ENCODE data around the gene GPC5. TPM values are rescaled to one million over a fixed set of nuclear protein-coding genes. Genes with fewer than 3 reads are reported as not detected.
"Not testable (repeated sequence)": the region's sequence is repeated elsewhere in the genome, so short reads cannot be mapped to it uniquely, and the experiment has no call there.

The GPC5 gene
- total RNA-seq, 8 experiments from 2014 or later, result 0.10 to 4.1 (median 2.3) TPM; not detected in 2

DNA sequence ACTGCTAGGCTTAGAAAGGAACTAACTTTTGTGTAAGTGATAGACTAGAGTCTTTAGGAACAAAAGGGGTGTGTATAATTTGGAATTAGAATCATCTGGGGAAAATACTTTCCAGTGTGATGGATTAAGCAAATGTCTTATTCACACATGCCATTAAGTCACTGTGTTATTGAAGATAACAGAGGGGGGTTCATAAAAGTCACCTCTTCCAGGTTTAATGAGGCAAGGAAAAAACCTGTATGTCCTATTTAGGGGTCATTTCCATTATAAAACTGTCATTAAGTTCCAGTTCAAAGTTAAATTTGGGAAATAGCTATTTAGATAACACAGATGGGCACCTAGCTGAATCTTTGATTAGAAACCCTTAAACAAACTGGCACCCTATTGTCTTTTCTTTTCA is 1323.2 kb downstream of the GPC5 start:
- Histone ChIP-seq H3K4me1 (replicated peaks in 1 of 2) (no peaks in the 10 kb centered on the region), H3K27ac (no peak overlapping the region), H3K4me3 (no peak overlapping the region)
- ATAC-seq (replicated peaks in 6 of 8), result no peak
- in situ Hi-C loops (cut with MboI; ENCODE audit: low pct_unique_long_range_greater_than_20kb in 2 of 9, low sequenced_read_pairs in 9 of 9, unreplicated experiment in 9 of 9), result no loop called here

DNA sequence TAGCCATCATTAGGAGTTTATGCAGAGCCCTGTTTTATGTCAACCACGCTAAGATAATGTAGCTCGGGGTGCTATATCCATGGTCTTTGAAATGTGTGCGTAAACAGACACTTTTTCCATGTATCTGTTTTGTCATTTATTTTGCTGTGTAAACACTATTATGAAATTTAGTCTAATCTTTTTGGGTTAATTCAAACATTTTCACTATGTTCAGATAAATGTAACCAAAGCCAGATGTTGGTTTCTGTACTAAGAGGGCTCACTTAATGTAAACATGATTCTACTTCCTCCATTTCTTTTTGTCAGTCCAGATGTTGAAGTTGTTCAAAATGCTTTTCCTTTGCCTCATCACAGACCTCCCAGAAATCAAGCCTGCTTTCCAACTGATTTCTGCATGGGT is 1328.7 kb downstream of the GPC5 start:
- Histone ChIP-seq H3K27ac (no peak overlapping the region), H3K4me1 (replicated peaks in 1 of 2) (no peaks in the 10 kb centered on the region), H3K4me3 (no peak overlapping the region)
- in situ Hi-C loops (cut with MboI; ENCODE audit: low pct_unique_long_range_greater_than_20kb in 2 of 9, low sequenced_read_pairs in 9 of 9, unreplicated experiment in 9 of 9), result no loop called here
- ATAC-seq (replicated peaks in 6 of 8), result no peak
- 0 to 100% (median 80%) methylated on average over 1 to 3 of the region's 3 CpGs; no CpG with 5 or more reads in 1 of the 10 experiments for WGBS, 10 experiments

DNA sequence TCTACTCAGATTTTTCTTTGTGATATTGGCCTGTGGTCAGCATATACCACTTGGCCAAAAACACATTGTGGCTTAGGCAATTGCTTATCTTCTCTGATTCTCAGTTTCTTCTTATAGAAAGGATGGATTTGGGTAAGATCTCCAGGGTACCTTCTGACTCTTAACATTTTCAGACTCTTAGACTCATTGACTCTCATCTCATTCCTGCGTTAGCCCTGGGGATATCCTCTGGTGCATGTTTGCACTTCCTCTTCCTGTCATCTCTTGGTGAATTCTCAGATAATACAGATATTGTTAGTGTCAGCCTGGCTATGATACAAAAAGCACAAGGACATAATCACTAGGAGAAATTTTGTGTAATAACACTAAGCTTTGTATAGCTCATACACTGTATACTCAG is 1335.6 kb downstream of the GPC5 start:
- H3K4me3 ChIP-seq, result no peak overlapping the region
- 25 to 100% (median 100%) methylated on average over 1 of the region's 1 CpG; no CpG with 5 or more reads in 4 of the 10 experiments for WGBS, 10 experiments
- in situ Hi-C loops (cut with MboI; ENCODE audit: low pct_unique_long_range_greater_than_20kb in 2 of 9, low sequenced_read_pairs in 9 of 9, unreplicated experiment in 9 of 9), result no loop called here
- no peak overlapping the region for H3K27ac ChIP-seq
- no peak for ATAC-seq (replicated peaks in 6 of 8)
- peaks cover under 1% of the 10 kb centered on the region in 2 donors for H3K4me1 ChIP-seq (replicated peaks in 1 of 2)

DNA sequence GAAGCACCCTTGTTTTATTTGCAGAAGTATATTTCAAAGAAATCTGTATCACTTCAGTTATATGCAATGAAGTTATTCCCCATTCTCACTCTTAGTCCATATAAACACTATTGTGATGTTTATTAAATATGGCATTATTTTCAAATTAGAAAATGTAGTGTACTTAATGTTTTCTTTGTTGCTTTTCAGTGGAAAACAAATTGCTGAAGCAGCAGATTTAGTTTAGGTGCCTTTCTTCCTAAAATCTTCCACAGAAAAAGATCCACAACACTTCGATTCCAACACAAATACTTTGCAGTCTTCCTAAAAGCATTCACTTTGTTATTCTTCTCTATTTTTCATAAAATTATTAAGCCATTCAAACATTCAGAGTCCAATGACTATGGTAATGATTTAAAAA is 1336.1 kb downstream of the GPC5 start:
- 0 to 100% (median 60%) methylated on average over 1 of the region's 1 CpG; no CpG with 5 or more reads in 2 of the 10 experiments for WGBS, 10 experiments
- Histone ChIP-seq H3K27ac (no peak overlapping the region), H3K4me1 (replicated peaks in 1 of 2) (peaks cover 5% of the 10 kb centered on the region in 2 donors), H3K4me3 (no peak overlapping the region)
- in situ Hi-C loops (cut with MboI; ENCODE audit: low pct_unique_long_range_greater_than_20kb in 2 of 9, low sequenced_read_pairs in 9 of 9, unreplicated experiment in 9 of 9), result no loop called here
- no peak for ATAC-seq (replicated peaks in 6 of 8)

DNA sequence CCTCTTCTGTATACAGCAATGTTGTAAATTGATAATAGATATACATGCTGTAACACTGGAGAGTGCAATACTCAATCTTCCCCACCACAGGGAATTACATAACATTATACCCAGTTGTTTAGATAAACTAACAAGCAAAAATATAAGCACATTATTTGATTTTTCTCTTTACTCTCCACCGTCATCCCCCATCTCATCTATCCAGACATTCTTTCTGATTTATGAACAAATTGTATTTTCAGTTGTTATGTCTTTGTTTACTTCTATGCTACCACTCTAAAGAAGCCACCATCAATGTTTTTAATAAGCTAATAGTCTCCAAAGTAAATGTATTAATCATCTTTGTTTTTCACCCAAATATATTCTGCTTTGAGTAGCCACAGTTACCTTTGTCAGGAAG is 1337.5 kb downstream of the GPC5 start:
- no peak overlapping the region for H3K4me3 ChIP-seq
- H3K27ac ChIP-seq, result no peak overlapping the region
- ATAC-seq (replicated peaks in 6 of 8), result no peak
- in situ Hi-C loops (cut with MboI; ENCODE audit: low pct_unique_long_range_greater_than_20kb in 2 of 9, low sequenced_read_pairs in 9 of 9, unreplicated experiment in 9 of 9), result no loop called here
- peaks cover 5 to 8% of the 10 kb centered on the region in 2 donors for H3K4me1 ChIP-seq (replicated peaks in 1 of 2)
- 11 to 100% (median 81%) methylated on average over 1 of the region's 1 CpG; no CpG with 5 or more reads in 4 of the 10 experiments for WGBS, 10 experiments

DNA sequence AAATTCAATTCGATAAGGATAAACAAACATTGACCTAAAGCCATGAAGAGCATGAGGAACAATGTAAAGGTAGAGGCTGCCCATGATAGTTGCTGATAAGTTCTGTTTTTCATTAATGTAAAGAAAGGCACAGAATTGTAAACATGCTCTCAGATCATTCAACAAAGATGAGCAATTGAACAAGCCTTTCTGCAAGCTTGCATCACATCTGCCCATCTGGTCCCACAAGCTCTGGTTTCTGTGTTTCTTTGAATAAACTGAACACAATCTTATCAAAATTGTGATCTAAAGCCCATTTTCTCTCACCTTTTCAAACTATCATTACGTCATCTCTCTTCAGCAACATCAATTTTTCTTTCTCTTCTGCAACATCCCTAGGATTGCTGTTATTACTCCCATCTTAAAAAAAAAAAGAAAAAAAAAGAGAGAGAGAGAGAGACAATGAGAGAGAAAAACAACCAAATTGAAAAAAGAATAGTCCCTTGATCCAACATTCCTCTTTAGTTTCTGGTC is 1340.9 kb downstream of the GPC5 start:
- H3K4me1 ChIP-seq (replicated peaks in 1 of 2), result peaks cover 5 to 8% of the 10 kb centered on the region in 2 donors
- 0 to 96% (median 75%) methylated on average over 1 to 2 of the region's 2 CpGs; no CpG with 5 or more reads in 1 of the 10 experiments for WGBS, 10 experiments
- in situ Hi-C loops (cut with MboI; ENCODE audit: low pct_unique_long_range_greater_than_20kb in 2 of 9, low sequenced_read_pairs in 9 of 9, unreplicated experiment in 9 of 9), result no loop called here

DNA sequence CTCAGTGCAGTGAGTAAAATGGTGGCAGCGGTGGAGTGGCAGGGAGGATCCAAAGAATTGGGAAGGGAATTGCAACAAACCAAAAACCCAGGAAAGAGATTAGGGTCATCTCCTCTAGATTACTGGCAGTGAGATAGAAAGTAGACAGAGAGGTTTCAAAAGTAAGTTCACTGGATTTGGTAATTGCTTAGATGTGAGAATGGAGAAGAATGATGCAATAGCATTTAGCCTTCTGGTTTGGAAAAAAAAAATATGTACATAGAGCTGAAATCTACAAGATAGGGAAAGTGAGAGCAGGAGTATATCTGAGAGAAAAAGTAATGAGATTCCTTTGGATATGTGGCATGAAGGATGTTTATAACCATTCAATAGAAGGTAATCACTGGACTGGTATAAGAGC is 1345.6 kb downstream of the GPC5 start:
- H3K27ac ChIP-seq, result no peak overlapping the region
- 0 to 100% (median 70%) methylated on average over 1 of the region's 1 CpG; no CpG with 5 or more reads in 4 of the 10 experiments for WGBS, 10 experiments
- H3K4me3 ChIP-seq, result no peak overlapping the region
- in situ Hi-C loops (cut with MboI; ENCODE audit: low pct_unique_long_range_greater_than_20kb in 2 of 9, low sequenced_read_pairs in 9 of 9, unreplicated experiment in 9 of 9), result no loop called here
- peaks cover 5 to 26% of the 10 kb centered on the region in 2 donors for H3K4me1 ChIP-seq (replicated peaks in 1 of 2)
- no peak for ATAC-seq (replicated peaks in 6 of 8)

More for the DNA sequence above, 1340.9 kb downstream of the GPC5 start:
- Histone ChIP-seq H3K27ac (peak overlapping the region in 1 of 2 donors; percentile 17), H3K4me3 (no peak overlapping the region)
- ATAC-seq (replicated peaks in 6 of 8), result no peak

DNA sequence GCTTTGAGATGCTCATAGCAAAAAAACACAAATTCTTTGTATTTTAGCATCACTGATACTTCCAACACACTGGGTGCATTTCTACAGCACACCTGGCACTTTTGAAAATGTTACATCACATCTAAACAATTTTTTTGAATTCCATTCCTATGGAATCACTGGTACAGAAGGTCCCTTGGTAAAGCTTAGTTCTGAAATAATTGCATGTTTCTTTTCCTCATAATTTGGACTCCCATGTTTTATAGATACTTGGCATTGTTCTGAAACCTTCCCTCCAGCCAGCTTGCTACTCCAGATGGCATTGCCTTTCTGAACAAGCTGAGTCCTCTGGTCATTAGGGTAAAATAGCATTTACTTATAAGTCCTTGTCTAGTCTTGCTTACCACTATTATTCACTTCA is 1346.8 kb downstream of the GPC5 start:
- ATAC-seq (replicated peaks in 6 of 8), result no peak
- Histone ChIP-seq H3K27ac (no peak overlapping the region), H3K4me3 (no peak overlapping the region), H3K4me1 (replicated peaks in 1 of 2) (peaks cover 0 to 25% of the 10 kb centered on the region in 2 donors)
- in situ Hi-C loops (cut with MboI; ENCODE audit: low pct_unique_long_range_greater_than_20kb in 2 of 9, low sequenced_read_pairs in 9 of 9, unreplicated experiment in 9 of 9), result no loop called here

DNA sequence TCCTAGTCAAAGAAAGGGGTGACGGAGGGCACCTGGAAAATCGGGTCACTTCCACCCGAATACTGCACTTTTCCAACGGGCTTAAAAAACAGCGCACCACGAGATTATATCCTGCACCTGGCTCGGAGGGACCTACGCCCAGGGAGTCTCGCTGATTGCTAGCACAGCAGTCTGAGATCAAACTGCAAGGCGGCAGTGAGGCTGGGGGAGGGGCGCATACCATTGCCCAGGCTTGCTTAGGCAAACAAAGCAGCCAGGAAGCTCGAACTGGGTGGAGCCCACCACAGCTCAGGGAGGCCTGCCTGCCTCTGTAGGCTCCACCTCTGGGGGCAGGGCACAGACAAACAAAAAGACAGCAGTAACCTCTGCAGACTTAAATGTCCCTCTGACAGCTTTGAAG is 1354.3 kb downstream of the GPC5 start:
- in situ Hi-C loops (cut with MboI; ENCODE audit: low pct_unique_long_range_greater_than_20kb in 2 of 9, low sequenced_read_pairs in 9 of 9, unreplicated experiment in 9 of 9); ATAC-seq (replicated peaks in 6 of 8): not testable (repeated sequence)
- 20% methylated on average over 1 of the region's 12 CpGs; no CpG with 5 or more reads in 9 of the 10 experiments for WGBS, 10 experiments

DNA sequence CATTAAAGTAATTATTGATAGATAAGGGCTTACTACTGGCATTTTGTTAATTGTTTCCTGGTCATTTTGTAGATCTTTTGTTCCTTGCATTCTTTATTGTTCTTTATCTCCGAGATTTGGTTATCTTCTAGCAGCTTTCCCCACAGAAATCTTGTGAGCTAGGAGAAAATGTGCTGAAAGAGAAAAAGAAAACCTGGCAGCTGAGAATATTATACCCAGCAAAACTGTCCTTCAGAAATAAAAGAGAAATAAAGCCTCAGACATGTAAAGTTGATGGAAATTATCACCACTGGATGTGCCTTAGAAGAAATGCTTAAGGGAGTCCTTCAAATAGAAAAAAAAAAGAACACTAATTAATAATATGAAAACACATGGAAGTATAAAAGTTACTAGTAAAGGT is 1363.3 kb downstream of the GPC5 start:
- Histone ChIP-seq H3K4me3 (no peak overlapping the region), H3K4me1 (replicated peaks in 1 of 2) (peaks cover 0 to 7% of the 10 kb centered on the region in 2 donors), H3K27ac (no peak overlapping the region)
- 0 to 80% (median 21%) methylated on average over 1 of the region's 1 CpG; no CpG with 5 or more reads in 2 of the 10 experiments for WGBS, 10 experiments
- in situ Hi-C loops (cut with MboI; ENCODE audit: low pct_unique_long_range_greater_than_20kb in 2 of 9, low sequenced_read_pairs in 9 of 9, unreplicated experiment in 9 of 9), result no loop called here
- no peak for ATAC-seq (replicated peaks in 6 of 8)

More for the DNA sequence above, 1354.3 kb downstream of the GPC5 start:
- not testable (repeated sequence) for H3K27ac ChIP-seq, H3K4me3 ChIP-seq
- peaks cover 0 to 20% of the 10 kb centered on the region in 2 donors for H3K4me1 ChIP-seq (replicated peaks in 1 of 2)

DNA sequence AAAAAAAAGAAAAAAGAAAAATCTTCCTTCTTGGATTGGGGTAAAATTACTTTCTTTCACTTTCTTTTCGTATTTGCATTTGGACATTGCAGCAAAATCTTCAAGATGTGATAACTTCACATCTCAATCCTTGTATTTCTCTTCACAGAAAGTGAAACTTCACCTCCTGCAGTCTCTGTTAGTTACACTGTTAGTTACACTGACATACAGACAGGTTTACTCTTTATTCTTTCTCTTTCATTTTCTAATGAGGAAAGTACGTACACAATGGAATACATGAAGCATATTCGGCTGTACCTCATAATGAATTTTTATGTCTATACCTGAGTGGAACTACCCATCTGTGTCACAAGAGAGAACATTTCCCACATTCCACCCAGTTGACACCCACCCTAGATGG is 1369.0 kb downstream of the GPC5 start:
- no peak for ATAC-seq (replicated peaks in 6 of 8)
- no peak overlapping the region for H3K27ac ChIP-seq
- peaks cover 8 to 31% of the 10 kb centered on the region in 2 donors for H3K4me1 ChIP-seq (replicated peaks in 1 of 2)
- no peak overlapping the region for H3K4me3 ChIP-seq
- in situ Hi-C loops (cut with MboI; ENCODE audit: low pct_unique_long_range_greater_than_20kb in 2 of 9, low sequenced_read_pairs in 9 of 9, unreplicated experiment in 9 of 9), result no loop called here
- 16 to 100% (median 89%) methylated on average over 1 to 3 of the region's 3 CpGs for WGBS, 10 experiments

DNA sequence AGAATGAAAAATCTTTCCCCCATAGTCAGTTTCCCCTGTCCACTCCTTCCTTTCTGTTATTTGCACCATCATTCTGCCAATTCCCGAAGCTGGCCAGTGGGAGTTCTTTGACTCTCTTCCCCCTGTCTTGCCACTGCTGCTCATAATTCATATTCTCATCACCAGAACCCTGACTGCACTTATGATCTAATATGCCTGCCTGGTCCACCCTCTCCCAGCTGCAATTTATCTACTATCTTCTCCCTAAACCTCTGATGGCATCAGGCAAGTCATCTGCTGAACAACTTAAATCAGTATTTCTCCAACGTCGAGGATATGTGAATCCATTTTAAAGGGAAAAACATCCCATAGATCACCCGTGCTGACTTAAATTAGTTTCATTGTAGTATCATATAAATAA is 1370.2 kb downstream of the GPC5 start:
- peak overlapping the region in 1 of 2 donors; percentile 86 for H3K27ac ChIP-seq
- in situ Hi-C loops (cut with MboI; ENCODE audit: low pct_unique_long_range_greater_than_20kb in 2 of 9, low sequenced_read_pairs in 9 of 9, unreplicated experiment in 9 of 9), result no loop called here
- ATAC-seq (replicated peaks in 6 of 8), result peak in 5 of 8 experiments; percentile 92 to 95 (median 94)
- 5 to 86% (median 55%) methylated on average over 1 to 4 of the region's 4 CpGs for WGBS, 10 experiments
- no peak overlapping the region for H3K4me3 ChIP-seq
- H3K4me1 ChIP-seq (replicated peaks in 1 of 2), result peaks cover 8 to 31% of the 10 kb centered on the region in 2 donors

DNA sequence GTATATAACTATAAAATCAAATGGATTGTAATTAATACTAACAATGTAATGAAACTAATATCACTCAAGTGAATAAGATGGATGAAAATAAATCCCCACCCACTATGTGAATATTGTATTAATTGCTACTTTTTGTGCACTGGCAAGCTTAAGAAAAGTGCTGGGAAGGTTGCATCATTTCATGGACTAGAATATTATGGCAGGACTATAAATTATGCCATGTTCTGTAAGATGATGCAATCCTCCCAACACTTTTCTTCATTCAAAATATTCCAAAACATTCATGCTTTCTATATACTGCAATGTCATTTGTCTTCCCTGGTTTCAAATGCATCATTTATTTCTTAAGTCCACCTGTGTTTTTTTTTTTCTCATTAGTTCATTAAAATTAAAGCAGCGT is 1370.6 kb downstream of the GPC5 start:
- 0 to 100% (median 38%) methylated on average over 1 of the region's 1 CpG; no CpG with 5 or more reads in 3 of the 10 experiments for WGBS, 10 experiments
- in situ Hi-C loops (cut with MboI; ENCODE audit: low pct_unique_long_range_greater_than_20kb in 2 of 9, low sequenced_read_pairs in 9 of 9, unreplicated experiment in 9 of 9), result no loop called here
- peak in 7 of 8 experiments; percentile 37 to 83 (median 76) for ATAC-seq (replicated peaks in 6 of 8)

DNA sequence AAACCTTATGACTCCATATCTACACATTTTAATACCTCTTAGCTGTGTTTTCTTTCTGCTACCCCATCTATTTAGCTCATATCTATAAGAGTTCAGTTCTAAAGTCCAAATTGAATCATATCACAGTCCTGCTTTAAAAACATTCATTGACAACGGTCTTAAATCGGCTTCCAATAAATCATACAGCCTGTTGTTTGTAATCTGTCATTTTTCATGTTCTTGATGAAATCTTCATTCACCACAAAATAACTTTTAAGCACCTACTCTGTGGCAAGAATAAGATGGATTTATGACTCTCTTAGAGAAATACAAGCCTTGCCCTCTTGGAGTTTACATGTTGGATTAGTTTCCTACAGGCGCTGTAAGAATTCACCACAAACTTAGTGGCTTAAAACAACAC is 1377.2 kb downstream of the GPC5 start:
- 5 to 100% (median 81%) methylated on average over 1 to 3 of the region's 3 CpGs for WGBS, 10 experiments
- in situ Hi-C loops (cut with MboI; ENCODE audit: low pct_unique_long_range_greater_than_20kb in 2 of 9, low sequenced_read_pairs in 9 of 9, unreplicated experiment in 9 of 9), result no loop called here
- ATAC-seq (replicated peaks in 6 of 8), result no peak
- Histone ChIP-seq H3K27ac (no peak overlapping the region), H3K4me3 (no peak overlapping the region), H3K4me1 (replicated peaks in 1 of 2) (peaks cover 0 to 3% of the 10 kb centered on the region in 2 donors)

More for the DNA sequence above, 1370.6 kb downstream of the GPC5 start:
- Histone ChIP-seq H3K4me1 (replicated peaks in 1 of 2) (peaks cover 8 to 31% of the 10 kb centered on the region in 2 donors), H3K4me3 (no peak overlapping the region), H3K27ac (peak overlapping the region; percentile 72 to 86)

Data from motor neuron (in vitro differentiated cells).